Lower leg skin (tissue), 4 donors: Measurements from ENCODE around the gene ITPKB. TPM values are rescaled to one million over a fixed set of nuclear protein-coding genes. Genes with fewer than 3 reads are reported as not detected.
"Not testable (repeated sequence)": the region's sequence is repeated elsewhere in the genome, so short reads cannot be mapped to it uniquely, and the experiment has no call there.

Source experiments
- DNase-seq, 2 donors: peaks; one replicate each; pipeline ENCODE4 v3.0.0-alpha.2; 2019; ENCODE audit warnings: low spot score in 2 of 2
- H3K4me3 ChIP-seq: fragments of 200-600 bp; sonication (generic); 2 replicates; pipeline ENCODE4 v1.5.1; 2017; ENCODE audit warnings: mild to moderate bottlenecking, low read depth; ENCODE audit not compliant: poor library complexity, severe bottlenecking
- POLR2A ChIP-seq, 2 donors: fragments of 450-650 bp; IDR thresholded peaks; one replicate each; pipeline ENCODE4 v1.6.1; 2016 to 2017; ENCODE audit warnings: antibody characterized with exemption in 2 of 2, mild to moderate bottlenecking in 1 of 2, moderate library complexity in 1 of 2
- WGBS, 2 donors: methylation state at CpG; one replicate each; pipeline ENCODE4 v1.1.5; 2018; 5-methylcytosine and 5-hydroxymethylcytosine counted together
- intact Hi-C: fragments of 100-400 bp; cut with DNase I; formaldehyde crosslinking; loops from one replicate; pipeline ENCODE4 v1.15.0; 2023; ENCODE audit warnings: low total_unique reads
- total RNA-seq, 4 donors: library from RNA; depleted of rRNA; stranded (reverse); fragments of >200 nt; gene quantifications; one replicate each; pipeline ENCODE4 v1.1.0, GENCODE V29; 2016
- TF ChIP-seq, protein P1 (sequence below), 3 donors: fragments of 450-650 bp; IDR thresholded peaks; one replicate each; pipeline ENCODE4 v1.5.1; 2016; ENCODE audit warnings: antibody characterized with exemption in 3 of 3, mild to moderate bottlenecking in 3 of 3, moderate library complexity in 2 of 3

Gene ITPKB
- total RNA-seq, 4 donors from 2014 or later = 39.3 to 57.2 (median 44.1) TPM

DNA sequence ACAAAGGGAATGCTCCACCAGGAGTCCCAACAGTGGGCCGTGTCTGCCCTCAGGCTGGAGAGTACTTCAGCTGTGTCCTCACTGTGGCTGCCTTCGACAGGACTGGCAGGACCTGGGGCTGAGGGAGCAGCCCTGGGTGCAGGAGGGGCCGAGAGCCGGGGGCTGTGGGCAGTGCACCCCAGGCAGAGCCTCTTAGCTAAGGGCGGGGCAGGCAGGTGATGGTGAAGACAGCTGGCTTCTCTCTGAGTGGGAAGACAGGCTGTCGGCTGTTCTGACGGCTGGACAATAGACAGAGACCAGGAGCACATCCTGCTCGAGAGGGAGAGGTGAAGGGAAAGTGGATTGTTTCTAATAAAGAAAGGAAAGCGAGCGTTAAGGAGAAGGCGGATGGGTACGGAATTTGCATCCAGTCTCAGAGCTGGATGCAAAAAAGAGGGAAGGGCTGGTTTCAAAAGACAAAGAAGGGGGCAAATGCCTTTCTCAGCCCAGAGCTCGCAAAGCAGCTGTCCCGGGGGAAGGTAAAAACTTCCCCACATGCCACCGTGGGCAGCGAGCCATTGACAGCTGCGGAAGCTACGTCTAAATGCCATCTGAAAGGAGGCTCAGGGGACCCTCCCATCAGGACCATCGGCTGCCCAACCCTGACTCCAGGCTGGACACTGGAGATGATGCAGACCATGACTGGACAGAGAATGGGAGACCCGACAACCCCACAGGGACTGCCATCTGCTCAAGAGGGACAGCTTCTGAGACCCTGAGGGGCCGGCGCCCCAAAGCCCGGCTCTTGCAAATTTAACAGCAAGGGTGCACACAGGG, 98.6 kb downstream of the ITPKB start:
- DNase-seq = no peak
- 86 to 88% methylated on average over 22 to 23 of the region's 23 CpGs for WGBS, 2 donors
- no peak overlapping the region for H3K4me3 ChIP-seq
- intact Hi-C loops = no loop called here
- TF ChIP-seq POLR2A (IDR thresholded peaks at IDR 0.05) = no peak
- TF ChIP-seq, protein P1, sequence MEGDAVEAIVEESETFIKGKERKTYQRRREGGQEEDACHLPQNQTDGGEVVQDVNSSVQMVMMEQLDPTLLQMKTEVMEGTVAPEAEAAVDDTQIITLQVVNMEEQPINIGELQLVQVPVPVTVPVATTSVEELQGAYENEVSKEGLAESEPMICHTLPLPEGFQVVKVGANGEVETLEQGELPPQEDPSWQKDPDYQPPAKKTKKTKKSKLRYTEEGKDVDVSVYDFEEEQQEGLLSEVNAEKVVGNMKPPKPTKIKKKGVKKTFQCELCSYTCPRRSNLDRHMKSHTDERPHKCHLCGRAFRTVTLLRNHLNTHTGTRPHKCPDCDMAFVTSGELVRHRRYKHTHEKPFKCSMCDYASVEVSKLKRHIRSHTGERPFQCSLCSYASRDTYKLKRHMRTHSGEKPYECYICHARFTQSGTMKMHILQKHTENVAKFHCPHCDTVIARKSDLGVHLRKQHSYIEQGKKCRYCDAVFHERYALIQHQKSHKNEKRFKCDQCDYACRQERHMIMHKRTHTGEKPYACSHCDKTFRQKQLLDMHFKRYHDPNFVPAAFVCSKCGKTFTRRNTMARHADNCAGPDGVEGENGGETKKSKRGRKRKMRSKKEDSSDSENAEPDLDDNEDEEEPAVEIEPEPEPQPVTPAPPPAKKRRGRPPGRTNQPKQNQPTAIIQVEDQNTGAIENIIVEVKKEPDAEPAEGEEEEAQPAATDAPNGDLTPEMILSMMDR (IDR thresholded peaks at IDR 0.05) = no peak

DNA sequence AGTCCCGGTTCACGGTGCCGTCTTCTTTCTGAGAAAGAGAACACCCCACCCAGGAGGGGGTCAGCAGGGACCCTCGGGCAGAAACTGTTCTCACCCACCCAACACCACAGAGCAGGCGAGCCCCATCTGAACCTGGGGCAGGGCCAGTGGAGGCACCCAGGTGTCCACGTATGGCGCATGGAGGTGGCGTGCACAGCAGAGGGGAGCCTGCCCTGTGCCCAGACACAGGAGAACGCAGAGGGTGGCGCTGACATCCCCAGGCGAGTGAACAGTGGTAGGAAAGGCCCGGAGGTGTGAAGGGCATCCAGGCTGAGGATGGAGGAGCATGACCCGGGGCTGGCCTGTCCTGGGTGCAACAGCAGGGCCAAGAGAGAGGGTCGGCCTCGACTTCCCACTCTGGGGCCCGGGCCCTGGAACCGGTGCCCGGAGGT, 99.4 kb downstream of the ITPKB start:
- TF ChIP-seq POLR2A (IDR thresholded peaks at IDR 0.05) = no peak
- TF ChIP-seq, protein P1 (IDR thresholded peaks at IDR 0.05) = no peak
- no peak overlapping the region for H3K4me3 ChIP-seq
- intact Hi-C loops = loop anchor here (5.0 kb wide), 1 partner anchor 188 kb away; no protein-coding TSS in a partner anchor
- DNase-seq = no peak
- 94 to 96% methylated on average over 13 to 18 of the region's 18 CpGs for WGBS, 2 donors

DNA sequence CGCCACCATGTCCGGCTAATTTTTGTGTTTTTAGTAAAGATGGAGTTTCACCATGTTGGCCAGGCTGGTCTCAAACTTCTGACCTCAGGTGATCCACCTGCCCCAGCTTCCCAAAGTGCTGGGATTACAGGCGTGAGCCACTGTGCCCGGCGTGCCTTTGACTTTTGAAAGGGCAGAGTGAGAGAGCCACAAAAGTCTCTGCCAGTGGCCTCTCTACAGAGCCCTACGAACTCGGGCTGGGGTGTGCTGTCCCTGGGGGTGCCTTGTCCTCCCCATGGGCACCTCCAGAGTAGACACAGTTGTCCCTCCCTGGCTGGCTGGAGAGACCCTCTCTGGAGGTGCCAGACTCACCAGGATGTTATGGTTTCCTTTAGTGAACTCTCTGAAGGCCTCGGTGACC, 99.9 kb downstream of the ITPKB start:
- intact Hi-C loops = loop anchor here (5.0 kb wide), 1 partner anchor 188 kb away; no protein-coding TSS in a partner anchor
- WGBS, 2 donors = 96 to 99% methylated on average over 8 of the region's 8 CpGs
- peak in 1 of 2 donors; percentile 60 for DNase-seq
- not testable (repeated sequence) for H3K4me3 ChIP-seq

DNA sequence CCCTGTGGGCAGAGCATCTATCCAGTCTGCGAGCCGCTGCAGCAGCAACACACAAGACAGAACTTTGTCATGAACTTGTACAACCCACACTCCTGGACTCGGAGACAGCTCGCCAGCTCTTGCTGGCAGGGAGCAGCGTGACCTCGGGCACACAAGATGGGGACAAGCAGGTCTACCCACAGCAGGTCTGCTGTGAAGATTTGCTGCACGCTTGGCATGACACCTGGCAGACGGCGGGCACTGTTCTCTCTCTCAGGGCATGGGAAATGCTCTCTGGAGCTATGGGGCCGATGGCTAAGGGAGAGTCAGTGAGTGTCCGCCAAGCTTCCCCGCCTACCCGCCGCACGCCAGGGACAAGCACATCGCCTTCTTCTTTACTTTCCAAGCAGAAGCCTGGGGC, 100.5 kb downstream of the ITPKB start:
- DNase-seq = peak in 1 of 2 donors; percentile 87
- H3K4me3 ChIP-seq = no peak overlapping the region
- intact Hi-C loops = loop anchor here (5.0 kb wide), 1 partner anchor 189 kb away; no protein-coding TSS in a partner anchor
- WGBS, 2 donors = 44 to 66% methylated on average over 14 to 16 of the region's 16 CpGs
- no peak for TF ChIP-seq POLR2A (IDR thresholded peaks at IDR 0.05)
- TF ChIP-seq, protein P1 (IDR thresholded peaks at IDR 0.05) = no peak

DNA sequence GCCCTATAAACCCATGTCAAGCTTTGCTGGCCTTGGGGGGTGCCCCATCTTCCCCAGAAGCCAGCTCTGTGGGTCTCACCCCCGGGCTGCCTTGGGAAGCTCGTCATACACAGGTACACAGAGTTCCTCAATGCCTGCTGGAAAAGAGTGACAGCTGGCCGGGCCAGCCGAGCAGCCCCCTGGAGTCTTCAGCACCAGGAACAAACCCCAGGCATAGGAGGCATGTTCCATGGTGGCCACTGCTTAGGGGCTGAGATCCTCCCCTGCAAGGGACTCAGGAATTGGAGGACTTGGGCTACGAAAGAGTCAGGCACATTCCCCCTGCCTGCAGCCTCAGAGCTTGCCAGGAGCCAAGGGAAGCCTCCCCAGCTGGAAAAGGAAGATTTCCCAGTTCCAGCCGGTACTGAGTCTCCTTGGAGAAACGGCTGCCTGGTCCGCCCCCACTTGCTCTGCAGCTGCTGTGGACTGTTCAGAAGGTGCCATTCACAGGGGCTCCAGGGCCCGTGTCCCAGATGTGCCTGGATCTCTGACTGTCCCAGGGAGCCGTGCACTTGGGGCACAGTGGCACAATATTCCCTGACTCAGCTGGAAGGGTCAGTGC, 101.0 kb downstream of the ITPKB start:
- H3K4me3 ChIP-seq = no peak overlapping the region
- TF ChIP-seq, protein P1 (IDR thresholded peaks at IDR 0.05) = no peak
- TF ChIP-seq POLR2A (IDR thresholded peaks at IDR 0.05) = no peak
- WGBS, 2 donors = 55 to 67% methylated on average over 8 to 10 of the region's 10 CpGs
- intact Hi-C loops = loop anchor here (5.0 kb wide), 1 partner anchor 189 kb away; no protein-coding TSS in a partner anchor
- peak in 1 of 2 donors; percentile 85 for DNase-seq
